HCT116 (cell line): ENCODE data around the gene SUPT3H.

ENCODE experiments used
- CBX3 ChIP-seq: IDR thresholded peaks from 2 replicates; pipeline ENCODE4 v1.6.1; 2012; ENCODE audit warnings: low read depth
- EZH2 ChIP-seq: fragments of 200-600 bp; sonication (generic); IDR thresholded peaks from 2 replicates; pipeline ENCODE4 v1.6.1; 2017; ENCODE audit warnings: antibody characterized with exemption, mixed run types
- POLR2A ChIP-seq: IDR thresholded peaks from 2 replicates; pipeline ENCODE4 v1.7.0; 2011; ENCODE audit warnings: borderline replicate concordance; ENCODE audit not compliant: insufficient read depth, insufficient read length; ENCODE audit errors: extremely low read depth
- RAD21 ChIP-seq: IDR thresholded peaks from 2 replicates; pipeline ENCODE4 v1.6.1; 2012; ENCODE audit warnings: low read depth, mild to moderate bottlenecking
- SIN3A ChIP-seq: IDR thresholded peaks from 2 replicates; pipeline ENCODE4 v1.6.1; 2012; ENCODE audit warnings: low read depth
- SRF ChIP-seq: IDR thresholded peaks from 2 replicates; pipeline ENCODE4 v1.6.1; 2012; ENCODE audit warnings: low read depth
- ZFX ChIP-seq: fragments of 450-650 bp; IDR thresholded peaks from 2 replicates; pipeline ENCODE4 v1.6.1; 2017
- TF ChIP-seq, protein P1 (sequence below), 3 experiments: fragments of 200-600 bp in 1 of 3; sonication (generic) in 1 of 3; IDR thresholded peaks in 2 of 3; conservative IDR thresholded peaks in 1 of 3; 2 replicates each; pipeline ENCODE4 v1.5.1; 2012 to 2017; ENCODE audit warnings: low read depth in 2 of 3, low read length in 2 of 3, antibody characterized with exemption in 1 of 3, borderline replicate concordance in 1 of 3, control low read depth in 1 of 3, mild to moderate bottlenecking in 1 of 3, mixed read lengths in 1 of 3, mixed run types in 1 of 3, moderate library complexity in 1 of 3; ENCODE audit not compliant: insufficient read depth in 1 of 3
- TF ChIP-seq, protein P2 (sequence below): IDR thresholded peaks from 2 replicates; pipeline ENCODE4 v1.6.1; 2012; ENCODE audit warnings: low read depth

DNA sequence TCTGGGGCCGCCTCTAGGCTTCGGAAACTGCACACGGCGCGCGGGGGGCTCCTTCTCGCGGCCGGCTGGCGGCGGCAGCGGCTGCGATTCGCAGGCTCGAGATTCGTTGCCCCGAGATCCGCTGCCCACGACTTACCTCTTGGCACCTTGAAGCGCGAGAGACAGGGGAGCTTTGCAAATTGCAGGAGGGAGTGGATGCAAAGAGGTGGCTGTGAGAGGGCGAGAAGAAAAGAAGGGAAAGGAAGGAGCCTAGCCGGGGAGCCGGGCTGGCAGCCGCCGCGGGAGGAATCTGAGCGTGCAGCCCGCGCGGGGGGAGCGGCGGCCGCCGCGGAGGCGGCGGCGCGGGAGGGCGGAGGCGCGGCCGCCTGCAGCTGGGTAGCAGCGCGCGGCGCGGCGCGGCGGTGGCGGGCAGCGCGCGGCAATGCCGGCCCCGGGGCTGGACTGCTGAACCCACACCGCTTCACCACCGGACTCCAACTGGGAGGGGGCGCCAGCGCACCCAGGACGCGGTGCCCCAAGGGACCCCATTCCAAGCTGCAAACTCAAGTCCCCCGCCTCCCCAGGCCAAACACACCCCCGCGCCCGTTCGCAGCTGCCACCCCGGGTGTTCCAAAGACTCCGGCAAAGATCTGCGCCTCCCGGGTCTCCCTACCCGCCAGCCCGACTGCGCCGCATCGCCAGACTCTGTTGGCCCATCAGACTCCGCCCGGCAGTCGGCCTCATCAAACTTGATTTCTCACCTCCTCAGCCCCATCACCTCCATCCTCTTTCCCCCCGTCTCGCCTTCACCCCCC lies 44.2 kb upstream of the SUPT3H start:
- TF ChIP-seq, protein P1, sequence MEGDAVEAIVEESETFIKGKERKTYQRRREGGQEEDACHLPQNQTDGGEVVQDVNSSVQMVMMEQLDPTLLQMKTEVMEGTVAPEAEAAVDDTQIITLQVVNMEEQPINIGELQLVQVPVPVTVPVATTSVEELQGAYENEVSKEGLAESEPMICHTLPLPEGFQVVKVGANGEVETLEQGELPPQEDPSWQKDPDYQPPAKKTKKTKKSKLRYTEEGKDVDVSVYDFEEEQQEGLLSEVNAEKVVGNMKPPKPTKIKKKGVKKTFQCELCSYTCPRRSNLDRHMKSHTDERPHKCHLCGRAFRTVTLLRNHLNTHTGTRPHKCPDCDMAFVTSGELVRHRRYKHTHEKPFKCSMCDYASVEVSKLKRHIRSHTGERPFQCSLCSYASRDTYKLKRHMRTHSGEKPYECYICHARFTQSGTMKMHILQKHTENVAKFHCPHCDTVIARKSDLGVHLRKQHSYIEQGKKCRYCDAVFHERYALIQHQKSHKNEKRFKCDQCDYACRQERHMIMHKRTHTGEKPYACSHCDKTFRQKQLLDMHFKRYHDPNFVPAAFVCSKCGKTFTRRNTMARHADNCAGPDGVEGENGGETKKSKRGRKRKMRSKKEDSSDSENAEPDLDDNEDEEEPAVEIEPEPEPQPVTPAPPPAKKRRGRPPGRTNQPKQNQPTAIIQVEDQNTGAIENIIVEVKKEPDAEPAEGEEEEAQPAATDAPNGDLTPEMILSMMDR (IDR thresholded peaks at IDR 0.05 in 2 of 3, conservative IDR thresholded peaks at IDR 0.05 in 1 of 3; ENCODE audit: borderline replicate concordance in 1 of 3, insufficient read depth in 1 of 3, low read depth in 2 of 3, low read length in 2 of 3) = peak in 2 of 3 experiments; percentile 14 to 15; a peak in 2 of 6 replicates
- TF ChIP-seq EZH2 (no peak), SRF (no peak), POLR2A (no peak), RAD21 (peak; percentile 41), SIN3A (no peak), CBX3 (no peak), ZFX (no peak)
- TF ChIP-seq, protein P2, sequence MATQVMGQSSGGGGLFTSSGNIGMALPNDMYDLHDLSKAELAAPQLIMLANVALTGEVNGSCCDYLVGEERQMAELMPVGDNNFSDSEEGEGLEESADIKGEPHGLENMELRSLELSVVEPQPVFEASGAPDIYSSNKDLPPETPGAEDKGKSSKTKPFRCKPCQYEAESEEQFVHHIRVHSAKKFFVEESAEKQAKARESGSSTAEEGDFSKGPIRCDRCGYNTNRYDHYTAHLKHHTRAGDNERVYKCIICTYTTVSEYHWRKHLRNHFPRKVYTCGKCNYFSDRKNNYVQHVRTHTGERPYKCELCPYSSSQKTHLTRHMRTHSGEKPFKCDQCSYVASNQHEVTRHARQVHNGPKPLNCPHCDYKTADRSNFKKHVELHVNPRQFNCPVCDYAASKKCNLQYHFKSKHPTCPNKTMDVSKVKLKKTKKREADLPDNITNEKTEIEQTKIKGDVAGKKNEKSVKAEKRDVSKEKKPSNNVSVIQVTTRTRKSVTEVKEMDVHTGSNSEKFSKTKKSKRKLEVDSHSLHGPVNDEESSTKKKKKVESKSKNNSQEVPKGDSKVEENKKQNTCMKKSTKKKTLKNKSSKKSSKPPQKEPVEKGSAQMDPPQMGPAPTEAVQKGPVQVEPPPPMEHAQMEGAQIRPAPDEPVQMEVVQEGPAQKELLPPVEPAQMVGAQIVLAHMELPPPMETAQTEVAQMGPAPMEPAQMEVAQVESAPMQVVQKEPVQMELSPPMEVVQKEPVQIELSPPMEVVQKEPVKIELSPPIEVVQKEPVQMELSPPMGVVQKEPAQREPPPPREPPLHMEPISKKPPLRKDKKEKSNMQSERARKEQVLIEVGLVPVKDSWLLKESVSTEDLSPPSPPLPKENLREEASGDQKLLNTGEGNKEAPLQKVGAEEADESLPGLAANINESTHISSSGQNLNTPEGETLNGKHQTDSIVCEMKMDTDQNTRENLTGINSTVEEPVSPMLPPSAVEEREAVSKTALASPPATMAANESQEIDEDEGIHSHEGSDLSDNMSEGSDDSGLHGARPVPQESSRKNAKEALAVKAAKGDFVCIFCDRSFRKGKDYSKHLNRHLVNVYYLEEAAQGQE = no peak
